IMR-90 (cell line): ENCODE results near the gene MAMLD1. TPM values are rescaled to one million over a fixed set of nuclear protein-coding genes. Genes with fewer than 3 reads are reported as not detected.

ENCODE experiments used
- ATAC-seq: fragments of 200-7000 bp; cut with Tn5 transposase; 2 replicates; pipeline ENCODE4 v1.9.1; 2020; ENCODE audit warnings: low read depth, mild to moderate bottlenecking, moderate library complexity
- BruUV-seq: library from RNA; stranded (reverse); fragments of 400-500 nt; replicated peaks from 2 replicates; lab custom pipeline; 2021; lab: Mats Ljungman, UMichigan
- CTCF ChIA-PET: fragments of 300-600 bp; formaldehyde crosslinking; extraction: SDS; loops from one replicate; lab custom pipeline; 2021; ENCODE audit warnings: antibody characterized with exemption; lab: Yijun Ruan, JAX
- POLR2A ChIA-PET: fragments of 300-600 bp; sonication (Branson Sonifier 250); formaldehyde crosslinking; loops from one replicate; lab custom pipeline; 2022; ENCODE audit warnings: antibody characterized with exemption; ENCODE audit not compliant: unreplicated experiment; lab: Charles Lee
- DNase-seq: peaks from one replicate; pipeline ENCODE4 v3.0.0; 2013
- H2AFZ ChIP-seq: replicated peaks from 2 replicates; pipeline ENCODE3; 2013; ENCODE audit warnings: low read length, mild to moderate bottlenecking; ENCODE audit not compliant: poor library complexity
- H2AK5ac ChIP-seq: 2 replicates; pipeline ENCODE4 v1.6.1; 2013; ENCODE audit warnings: low read depth, low read length, inconsistent platforms
- H2AK9ac ChIP-seq: replicated peaks from 2 replicates; pipeline ENCODE3; 2013; ENCODE audit warnings: mild to moderate bottlenecking, low read depth, low read length, moderate library complexity; ENCODE audit not compliant: poor library complexity
- H2BK120ac ChIP-seq: 2 replicates; pipeline ENCODE4 v1.6.1; 2013; ENCODE audit warnings: low read depth, low read length, inconsistent platforms
- H2BK15ac ChIP-seq: 3 replicates; pipeline ENCODE4 v1.6.1; 2013; ENCODE audit warnings: low read depth, low read length, inconsistent platforms
- H2BK20ac ChIP-seq: 2 replicates; pipeline ENCODE4 v1.6.1; 2013; ENCODE audit warnings: low read depth, mild to moderate bottlenecking, inconsistent platforms, low read length, moderate library complexity
- H2BK5ac ChIP-seq: 2 replicates; pipeline ENCODE4 v1.6.1; 2013; ENCODE audit warnings: mild to moderate bottlenecking, low read depth, low read length, inconsistent platforms; ENCODE audit not compliant: poor library complexity, severe bottlenecking
- H3K14ac ChIP-seq: replicated peaks from 2 replicates; pipeline ENCODE4 v1.6.1; 2013; ENCODE audit warnings: low read depth, low read length, inconsistent platforms
- H3K18ac ChIP-seq: 2 replicates; pipeline ENCODE4 v1.6.1; 2013; ENCODE audit warnings: low read depth, low read length, control low read depth
- H3K23ac ChIP-seq: 2 replicates; pipeline ENCODE4 v1.6.1; 2013; ENCODE audit warnings: low read depth, low read length, inconsistent platforms
- H3K27ac ChIP-seq: 2 replicates; pipeline ENCODE4 v1.5.1; 2013; ENCODE audit warnings: mild to moderate bottlenecking, control low read depth, low read length; ENCODE audit not compliant: insufficient read depth
- H3K27me3 ChIP-seq: 2 replicates; pipeline ENCODE4 v1.6.1; 2013; ENCODE audit warnings: low read length; ENCODE audit not compliant: control insufficient read depth, insufficient read depth
- H3K36me3 ChIP-seq: 2 replicates; pipeline ENCODE4 v1.6.1; 2013; ENCODE audit warnings: low read length, mixed read lengths; ENCODE audit not compliant: control insufficient read depth, insufficient read depth
- H3K4ac ChIP-seq: 2 replicates; pipeline ENCODE4 v1.6.1; 2013; ENCODE audit warnings: low read depth, low read length, inconsistent platforms
- H3K4me1 ChIP-seq: 2 replicates; pipeline ENCODE4 v1.6.1; 2013; ENCODE audit warnings: low read length, mixed read lengths; ENCODE audit not compliant: control insufficient read depth, insufficient read depth
- H3K4me2 ChIP-seq: 2 replicates; pipeline ENCODE4 v1.6.1; 2013; ENCODE audit warnings: low read depth, mild to moderate bottlenecking, control low read depth, low read length, moderate library complexity
- H3K4me3 ChIP-seq: 2 replicates; pipeline ENCODE4 v1.5.1; 2013; ENCODE audit warnings: low read depth, mild to moderate bottlenecking, control low read depth, low read length, moderate library complexity; ENCODE audit not compliant: insufficient read depth
- H3K56ac ChIP-seq: 2 replicates; pipeline ENCODE4 v1.6.1; 2013; ENCODE audit warnings: low read length, inconsistent platforms; ENCODE audit not compliant: insufficient read depth; ENCODE audit errors: extremely low read depth
- H3K79me1 ChIP-seq, 2 experiments: 2 replicates each; pipeline ENCODE4 v1.6.1; 2013; ENCODE audit warnings: low read length in 2 of 2, inconsistent platforms in 1 of 2, low read depth in 1 of 2
- H3K9ac ChIP-seq: 2 replicates; pipeline ENCODE4 v1.6.1; 2013; ENCODE audit warnings: low read depth, low read length, control low read depth
- H3K9me1 ChIP-seq: 2 replicates; pipeline ENCODE4 v1.6.1; 2013; ENCODE audit warnings: low read length, inconsistent platforms; ENCODE audit not compliant: insufficient read depth
- H3K9me3 ChIP-seq: 2 replicates; pipeline ENCODE4 v1.6.1; 2013; ENCODE audit warnings: low read length; ENCODE audit not compliant: control insufficient read depth, insufficient read depth
- H4K20me1 ChIP-seq: 2 replicates; pipeline ENCODE4 v1.6.1; 2013; ENCODE audit warnings: low read length, inconsistent platforms; ENCODE audit not compliant: insufficient read depth
- H4K5ac ChIP-seq: 2 replicates; pipeline ENCODE4 v1.6.1; 2013; ENCODE audit warnings: mild to moderate bottlenecking, low read depth, low read length, control low read depth
- H4K8ac ChIP-seq, 2 experiments: 2 replicates each; pipeline ENCODE4 v1.6.1; 2013; ENCODE audit warnings: low read depth in 2 of 2, low read length in 2 of 2, control low read depth in 1 of 2, inconsistent platforms in 1 of 2
- H4K91ac ChIP-seq: 2 replicates; pipeline ENCODE4 v1.6.1; 2013; ENCODE audit warnings: low read depth, low read length, inconsistent platforms; ENCODE audit not compliant: insufficient read depth
- CTCF ChIP-seq: conservative IDR thresholded peaks from 2 replicates; pipeline ENCODE4 v1.5.1; 2012; ENCODE audit warnings: mild to moderate bottlenecking, low read depth, low read length, improper control_type of control experiment
- FOS ChIP-seq: fragments of 150-350 bp; IDR thresholded peaks from 2 replicates; pipeline ENCODE4 v1.6.1; 2016; ENCODE audit warnings: low read depth, low read length
- MXI1 ChIP-seq: IDR thresholded peaks from 2 replicates; pipeline ENCODE4 v1.6.1; 2012; ENCODE audit warnings: low read depth, mild to moderate bottlenecking, low read length, moderate library complexity, borderline replicate concordance
- POLR2A ChIP-seq: IDR thresholded peaks from 2 replicates; pipeline ENCODE4 v1.6.1; 2012; ENCODE audit warnings: mild to moderate bottlenecking, low read depth, low read length
- RFX5 ChIP-seq: IDR thresholded peaks from 2 replicates; pipeline ENCODE4 v1.8.0; 2012; ENCODE audit warnings: low read depth, mild to moderate bottlenecking, low read length, moderate library complexity
- WGBS, 2 experiments: methylation state at CpG; one replicate each; pipeline versions ENCODE4 v1.1.5 to v1.1.7; 2013; ENCODE audit warnings: missing lambda C conversion rate in 2 of 2; ENCODE audit not compliant: insufficient read length in 1 of 2; ENCODE audit errors: extremely low coverage in 2 of 2; 5-methylcytosine and 5-hydroxymethylcytosine counted together
- dilution Hi-C: fragments of 300-500 bp; cut with HindIII; formaldehyde crosslinking; loops from one replicate; pipeline ENCODE4 v1.14.3; 2018; ENCODE audit warnings: low sequenced_read_pairs; ENCODE audit not compliant: unreplicated experiment
- in situ Hi-C: fragments of 300-500 bp; cut with MboI; formaldehyde crosslinking; loops from 3 replicates; pipeline ENCODE4 v1.14.3; 2019; ENCODE audit warnings: low sequenced_read_pairs, inconsistent platforms, mixed read lengths
- intact Hi-C: fragments of 100-400 bp; cut with micrococcal nuclease; formaldehyde crosslinking; loops from 2 replicates; pipeline ENCODE4 v1.10.0; 2022
- polyA plus RNA-seq, 3 experiments: library from polyadenylated mRNA; depleted of rRNA; stranded (reverse); fragments of >200 nt; gene quantifications; 2 replicates each; pipeline ENCODE4 v1.2.3, GENCODE V29; 2012; ENCODE audit warnings: low replicate concordance in 1 of 3
- total RNA-seq: library from RNA; depleted of rRNA; stranded (reverse); fragments of >200 nt; gene quantifications from 2 replicates; pipeline ENCODE4 v1.2.3, GENCODE V29; 2012
- TF ChIP-seq, protein P1 (sequence below): fragments of 150-350 bp; IDR thresholded peaks from 2 replicates; pipeline ENCODE4 v1.6.1; 2016; ENCODE audit warnings: low read depth, mild to moderate bottlenecking, low read length, moderate library complexity, borderline replicate concordance

MAMLD1 gene
- total and polyA plus RNA-seq, 2 of the 4 experiments (the other 2 are of a cell fraction) = 1.4 to 11.0 TPM

GRCh38 chrX:150409964-150410363 lies 46.8 kb downstream of the MAMLD1 start:
- H3K14ac ChIP-seq = no peak overlapping the region
- H2BK5ac ChIP-seq = no peak overlapping the region
- no peak overlapping the region for H3K4me2 ChIP-seq
- no peaks in the 10 kb centered on the region for H3K27me3 ChIP-seq
- H3K4me1 ChIP-seq = no peaks in the 10 kb centered on the region; the same call in 1 of the 2 replicates
- no peak overlapping the region for H3K18ac ChIP-seq
- no peak overlapping the region for H3K4me3 ChIP-seq
- H3K9ac ChIP-seq = no peak overlapping the region
- no CpG with 5 or more reads among the region's 2 CpGs for WGBS, 2 experiments
- no peak overlapping the region for H4K5ac ChIP-seq
- H4K20me1 ChIP-seq = peaks cover 22% of the 10 kb centered on the region; the same call in 1 of the 2 replicates
- in situ Hi-C loops (no loop called here), dilution Hi-C loops (no loop called here), intact Hi-C loops (no loop called here)
- POLR2A ChIA-PET = no interaction called here
- H2AFZ ChIP-seq = no peak overlapping the region
- H3K9me1 ChIP-seq = peaks cover 5% of the 10 kb centered on the region; the same call in 1 of the 2 replicates
- no TSS peak for BruUV-seq
- no peak overlapping the region for H3K4ac ChIP-seq
- TF ChIP-seq FOS (no peak), CTCF (no peak), MXI1 (no peak), POLR2A (no peak), RFX5 (no peak)
- TF ChIP-seq, protein P1, sequence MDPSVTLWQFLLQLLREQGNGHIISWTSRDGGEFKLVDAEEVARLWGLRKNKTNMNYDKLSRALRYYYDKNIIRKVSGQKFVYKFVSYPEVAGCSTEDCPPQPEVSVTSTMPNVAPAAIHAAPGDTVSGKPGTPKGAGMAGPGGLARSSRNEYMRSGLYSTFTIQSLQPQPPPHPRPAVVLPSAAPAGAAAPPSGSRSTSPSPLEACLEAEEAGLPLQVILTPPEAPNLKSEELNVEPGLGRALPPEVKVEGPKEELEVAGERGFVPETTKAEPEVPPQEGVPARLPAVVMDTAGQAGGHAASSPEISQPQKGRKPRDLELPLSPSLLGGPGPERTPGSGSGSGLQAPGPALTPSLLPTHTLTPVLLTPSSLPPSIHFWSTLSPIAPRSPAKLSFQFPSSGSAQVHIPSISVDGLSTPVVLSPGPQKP = no peak
- no peaks in the 10 kb centered on the region for H3K9me3 ChIP-seq
- H2BK15ac ChIP-seq = no peak overlapping the region
- H3K56ac ChIP-seq = no peak overlapping the region
- H2BK20ac ChIP-seq = no peak overlapping the region
- H2AK5ac ChIP-seq = no peak overlapping the region
- H2AK9ac ChIP-seq = no peak overlapping the region
- H3K79me1 ChIP-seq = peaks cover 8 to 27% of the 10 kb centered on the region in 2 experiments; a peak in 2 of 4 replicates
- CTCF ChIA-PET = no interaction called here
- H4K8ac ChIP-seq = no peak overlapping the region
- H3K36me3 ChIP-seq = no peaks in the 10 kb centered on the region; the same call in 1 of the 2 replicates
- H2BK120ac ChIP-seq = no peak overlapping the region
- H4K91ac ChIP-seq = no peak overlapping the region
- H3K23ac ChIP-seq = no peak overlapping the region
- no peak for ATAC-seq
- no peak for DNase-seq
- no peak overlapping the region for H3K27ac ChIP-seq
